Hepatocyte (in vitro differentiated cells): ENCODE measurements around the gene NAA38. TPM values are rescaled to one million over a fixed set of nuclear protein-coding genes. Genes with fewer than 3 reads are reported as not detected.

Experiments used
- DNase-seq: peaks from one replicate; pipeline ENCODE4 v3.0.0-alpha.2; 2016; ENCODE audit warnings: low spot score
- H2AFZ ChIP-seq: fragments of 200-600 bp; sonication (generic); 2 replicates; pipeline ENCODE4 v1.6.0; 2016; ENCODE audit warnings: antibody characterized with exemption, mild to moderate bottlenecking
- H3K27ac ChIP-seq: fragments of 200-600 bp; sonication (generic); 2 replicates; pipeline ENCODE4 v1.5.1; 2016; ENCODE audit warnings: mild to moderate bottlenecking
- H3K27me3 ChIP-seq: fragments of 200-600 bp; sonication (generic); 2 replicates; pipeline ENCODE4 v1.6.1; 2016
- H3K36me3 ChIP-seq: fragments of 200-600 bp; sonication (generic); replicated peaks from 2 replicates; pipeline ENCODE4 v1.5.1; 2016; ENCODE audit warnings: low read depth; ENCODE audit not compliant: insufficient read depth
- H3K4me1 ChIP-seq: fragments of 200-600 bp; sonication (generic); 2 replicates; pipeline ENCODE4 v1.5.1; 2016; ENCODE audit warnings: mild to moderate bottlenecking, moderate library complexity; ENCODE audit not compliant: insufficient read depth
- H3K4me2 ChIP-seq: fragments of 200-600 bp; sonication (generic); 2 replicates; pipeline ENCODE4 v1.6.0; 2016
- H3K4me3 ChIP-seq: fragments of 200-600 bp; sonication (generic); 2 replicates; pipeline ENCODE4 v1.5.1; 2016; ENCODE audit warnings: mild to moderate bottlenecking
- H3K79me2 ChIP-seq: fragments of 200-600 bp; sonication (generic); 2 replicates; pipeline ENCODE4 v1.6.0; 2017; ENCODE audit warnings: mild to moderate bottlenecking
- H3K9me2 ChIP-seq: fragments of 200-600 bp; sonication (generic); replicated peaks from 2 replicates; pipeline ENCODE4 v1.6.0; 2017; ENCODE audit warnings: mild to moderate bottlenecking; ENCODE audit not compliant: insufficient read depth
- H3K9me3 ChIP-seq: fragments of 200-600 bp; sonication (generic); 2 replicates; pipeline ENCODE4 v1.5.1; 2016; ENCODE audit warnings: low read depth, mild to moderate bottlenecking
- H4K20me1 ChIP-seq: fragments of 200-600 bp; sonication (generic); 2 replicates; pipeline ENCODE4 v1.6.0; 2016; ENCODE audit warnings: mild to moderate bottlenecking; ENCODE audit not compliant: insufficient read depth, poor library complexity, severe bottlenecking
- EZH2 ChIP-seq: fragments of 200-600 bp; sonication (generic); IDR thresholded peaks from 2 replicates; pipeline ENCODE4 v1.6.1; 2016; ENCODE audit warnings: antibody characterized with exemption, mild to moderate bottlenecking, borderline replicate concordance
- EZH2phosphoT487 ChIP-seq: fragments of 200-600 bp; sonication (generic); IDR thresholded peaks from one replicate; pipeline ENCODE4 v1.6.1; 2018; ENCODE audit warnings: antibody characterized with exemption, mild to moderate bottlenecking, low read depth, moderate library complexity; ENCODE audit not compliant: unreplicated experiment, severe bottlenecking
- WGBS: methylation state at CpG from one replicate; pipeline ENCODE4 v1.1.6; 2016; ENCODE audit warnings: low lambda C conversion rate; ENCODE audit errors: missing lambda C conversion rate; 5-methylcytosine and 5-hydroxymethylcytosine counted together
- polyA plus RNA-seq: library from polyadenylated mRNA; unstranded; fragments of >200 nt; fragmentation: Nextera tagmentation; extraction: Ambion mirVana; gene quantifications from 2 replicates; pipeline ENCODE4 v1.2.1, GENCODE V29; 2016
- total RNA-seq: library from RNA; depleted of rRNA; stranded (reverse); fragments of >200 nt; gene quantifications from 2 replicates; pipeline ENCODE4 v1.2.3, GENCODE V29; 2014
- TF ChIP-seq, protein P1 (sequence below): fragments of 200-600 bp; sonication (generic); IDR thresholded peaks from 2 replicates; pipeline ENCODE4 v1.5.1; 2016; ENCODE audit warnings: antibody characterized with exemption, mild to moderate bottlenecking; ENCODE audit not compliant: poor library complexity

NAA38 gene
- total and polyA plus RNA-seq, 2 experiments from 2014 or later: 66.0 to 147 TPM

DNA sequence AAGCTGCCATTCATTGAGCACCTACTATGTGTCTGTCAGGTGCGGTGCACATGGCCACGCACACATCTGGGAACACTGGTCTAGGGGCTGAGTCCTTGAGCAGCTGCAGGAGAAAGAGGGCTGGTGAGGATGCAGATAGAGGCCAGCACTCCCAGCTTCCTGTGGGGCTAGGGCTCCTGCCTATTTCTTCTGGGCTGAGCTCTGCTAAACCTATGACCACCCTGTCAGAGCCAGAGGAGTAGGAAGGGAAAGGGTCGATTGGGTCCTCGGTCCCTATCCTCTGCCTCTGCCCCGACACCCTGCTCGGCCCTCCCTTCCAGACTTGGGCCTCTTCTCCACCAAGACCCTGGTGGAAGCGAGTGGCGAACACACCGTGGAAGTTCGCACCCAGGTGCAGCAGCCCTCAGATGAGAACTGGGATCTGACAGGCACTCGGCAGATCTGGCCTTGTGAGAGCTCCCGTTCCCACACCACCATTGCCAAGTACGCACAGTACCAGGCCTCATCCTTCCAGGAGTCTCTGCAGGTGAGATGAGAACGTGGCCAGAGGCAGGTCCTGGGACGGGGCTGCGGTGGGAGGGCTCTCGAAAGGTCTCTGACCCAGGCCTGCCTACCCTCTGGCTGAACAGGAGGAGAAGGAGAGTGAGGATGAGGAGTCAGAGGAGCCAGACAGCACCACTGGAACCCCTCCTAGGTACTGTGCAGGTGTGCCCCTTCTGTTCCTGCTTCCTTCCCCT, 6.5 kb downstream of the NAA38 start:
- Histone ChIP-seq H2AFZ (no peak overlapping the region), H3K36me3 (no peaks in the 10 kb centered on the region), H3K79me2 (peaks cover 47% of the 10 kb centered on the region), H4K20me1 (peaks cover 62% of the 10 kb centered on the region), H3K27ac (no peak overlapping the region), H3K4me1 (peaks cover 16% of the 10 kb centered on the region), H3K27me3 (no peaks in the 10 kb centered on the region), H3K4me2 (no peak overlapping the region), H3K9me3 (no peaks in the 10 kb centered on the region), H3K9me2 (no peaks in the 10 kb centered on the region), H3K4me3 (no peak overlapping the region)
- WGBS: 94% methylated on average over 17 of the region's 17 CpGs
- TF ChIP-seq, protein P1, sequence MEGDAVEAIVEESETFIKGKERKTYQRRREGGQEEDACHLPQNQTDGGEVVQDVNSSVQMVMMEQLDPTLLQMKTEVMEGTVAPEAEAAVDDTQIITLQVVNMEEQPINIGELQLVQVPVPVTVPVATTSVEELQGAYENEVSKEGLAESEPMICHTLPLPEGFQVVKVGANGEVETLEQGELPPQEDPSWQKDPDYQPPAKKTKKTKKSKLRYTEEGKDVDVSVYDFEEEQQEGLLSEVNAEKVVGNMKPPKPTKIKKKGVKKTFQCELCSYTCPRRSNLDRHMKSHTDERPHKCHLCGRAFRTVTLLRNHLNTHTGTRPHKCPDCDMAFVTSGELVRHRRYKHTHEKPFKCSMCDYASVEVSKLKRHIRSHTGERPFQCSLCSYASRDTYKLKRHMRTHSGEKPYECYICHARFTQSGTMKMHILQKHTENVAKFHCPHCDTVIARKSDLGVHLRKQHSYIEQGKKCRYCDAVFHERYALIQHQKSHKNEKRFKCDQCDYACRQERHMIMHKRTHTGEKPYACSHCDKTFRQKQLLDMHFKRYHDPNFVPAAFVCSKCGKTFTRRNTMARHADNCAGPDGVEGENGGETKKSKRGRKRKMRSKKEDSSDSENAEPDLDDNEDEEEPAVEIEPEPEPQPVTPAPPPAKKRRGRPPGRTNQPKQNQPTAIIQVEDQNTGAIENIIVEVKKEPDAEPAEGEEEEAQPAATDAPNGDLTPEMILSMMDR: no peak
- TF ChIP-seq EZH2phosphoT487: no peak
- TF ChIP-seq EZH2: no peak
- no peak for DNase-seq

DNA sequence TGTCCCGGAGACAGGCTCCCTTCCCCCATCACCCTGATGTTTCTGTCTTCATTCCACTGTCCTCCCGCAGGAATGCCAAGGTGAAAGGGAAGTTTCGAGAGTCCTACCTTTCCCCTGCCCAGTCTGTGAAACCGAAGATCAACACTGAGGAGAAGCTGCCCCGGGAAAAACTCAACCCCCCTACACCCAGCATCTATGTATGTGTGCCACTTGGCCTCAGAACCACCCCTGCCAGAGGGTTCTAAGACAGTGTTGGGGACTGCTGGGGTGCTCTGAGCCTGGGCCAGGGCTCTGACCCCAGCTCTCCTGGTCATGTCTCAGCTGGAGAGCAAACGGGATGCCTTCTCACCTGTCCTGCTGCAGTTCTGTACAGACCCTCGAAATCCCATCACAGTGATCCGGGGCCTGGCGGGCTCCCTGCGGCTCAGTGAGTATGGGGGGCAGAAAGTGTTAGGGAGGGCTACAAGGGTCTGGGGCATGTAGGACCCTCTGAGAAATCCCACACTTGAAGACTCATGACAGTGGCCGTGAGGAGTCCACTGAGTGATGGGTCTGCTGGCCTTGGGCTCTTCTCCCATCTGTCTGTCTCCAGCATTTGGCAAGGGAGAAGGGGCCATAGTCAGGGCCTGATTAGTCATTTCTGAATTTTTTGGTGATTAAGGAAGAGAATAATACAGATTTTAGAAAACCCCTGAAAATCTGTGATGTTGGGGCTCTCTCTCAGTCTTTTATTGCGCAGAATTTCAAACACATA, 7.4 kb downstream of the NAA38 start:
- H3K27me3 ChIP-seq: no peaks in the 10 kb centered on the region
- 92% methylated on average over 12 of the region's 12 CpGs for WGBS
- H4K20me1 ChIP-seq: peaks cover 71% of the 10 kb centered on the region
- no peaks in the 10 kb centered on the region for H3K9me3 ChIP-seq
- H2AFZ ChIP-seq: no peak overlapping the region
- no peak overlapping the region for H3K27ac ChIP-seq
- H3K79me2 ChIP-seq: peaks cover 56% of the 10 kb centered on the region
- peaks cover 12% of the 10 kb centered on the region for H3K4me1 ChIP-seq
- H3K36me3 ChIP-seq: no peaks in the 10 kb centered on the region
- TF ChIP-seq EZH2: no peak
- TF ChIP-seq, protein P1: no peak
- no peak for TF ChIP-seq EZH2phosphoT487
- no peaks in the 10 kb centered on the region for H3K9me2 ChIP-seq
- DNase-seq: no peak
- no peak overlapping the region for H3K4me3 ChIP-seq
- no peak overlapping the region for H3K4me2 ChIP-seq

DNA sequence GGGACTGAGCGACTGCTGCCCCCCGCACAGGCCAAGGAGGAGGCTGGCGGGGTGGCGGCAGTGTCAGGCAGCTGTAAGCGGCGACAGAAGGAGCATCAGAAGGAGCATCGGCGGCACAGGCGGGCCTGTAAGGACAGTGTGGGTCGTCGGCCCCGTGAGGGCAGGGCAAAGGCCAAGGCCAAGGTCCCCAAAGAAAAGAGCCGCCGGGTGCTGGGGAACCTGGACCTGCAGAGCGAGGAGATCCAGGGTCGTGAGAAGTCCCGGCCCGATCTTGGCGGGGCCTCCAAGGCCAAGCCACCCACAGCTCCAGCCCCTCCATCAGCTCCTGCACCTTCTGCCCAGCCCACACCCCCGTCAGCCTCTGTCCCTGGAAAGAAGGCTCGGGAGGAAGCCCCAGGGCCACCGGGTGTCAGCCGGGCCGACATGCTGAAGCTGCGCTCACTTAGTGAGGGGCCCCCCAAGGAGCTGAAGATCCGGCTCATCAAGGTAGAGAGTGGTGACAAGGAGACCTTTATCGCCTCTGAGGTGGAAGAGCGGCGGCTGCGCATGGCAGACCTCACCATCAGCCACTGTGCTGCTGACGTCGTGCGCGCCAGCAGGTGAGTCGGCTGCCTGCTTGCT, 8.1 kb downstream of the NAA38 start:
- Histone ChIP-seq H3K27ac (no peak overlapping the region), H3K4me2 (no peak overlapping the region), H3K9me2 (no peaks in the 10 kb centered on the region), H3K27me3 (no peaks in the 10 kb centered on the region), H3K4me3 (no peak overlapping the region), H4K20me1 (peaks cover 76% of the 10 kb centered on the region), H3K36me3 (no peaks in the 10 kb centered on the region), H3K4me1 (peaks cover 6% of the 10 kb centered on the region), H3K79me2 (peaks cover 61% of the 10 kb centered on the region), H2AFZ (no peak overlapping the region), H3K9me3 (no peaks in the 10 kb centered on the region)
- peak; percentile 8 for DNase-seq
- TF ChIP-seq, protein P1: no peak
- TF ChIP-seq EZH2phosphoT487: no peak
- TF ChIP-seq EZH2: no peak
- WGBS: 94% methylated on average over 29 of the region's 35 CpGs
